ENCODE data around the gene SIX1. TPM values are rescaled to one million over a fixed set of nuclear protein-coding genes. Genes with fewer than 3 reads are reported as not detected.

SIX1 gene
- total RNA-seq, 2 donors from 2014 or later = 0.33 TPM; not detected in 1

DNA sequence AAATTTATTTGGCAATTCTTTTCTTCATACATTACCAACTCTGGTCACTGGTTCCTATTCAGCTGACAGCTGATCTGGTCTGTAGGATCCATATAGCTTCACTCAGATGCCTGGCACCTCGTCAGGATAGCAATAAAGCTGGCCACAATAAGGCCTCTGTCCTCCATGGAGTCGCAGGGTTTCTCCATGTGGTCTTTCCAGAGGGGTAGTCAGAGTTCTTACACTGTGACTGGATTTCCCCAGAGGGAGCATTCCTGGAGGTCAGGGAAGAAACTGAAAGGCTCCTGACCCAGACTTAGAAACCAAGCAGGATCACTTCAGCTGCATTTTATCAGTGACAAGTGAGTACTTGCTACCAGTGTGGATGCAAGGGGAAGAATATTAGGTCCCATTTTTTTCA is 34.9 kb upstream of the SIX1 start:
- Histone ChIP-seq H3K36me3 (replicated peaks in 1 of 2; ENCODE audit: insufficient read depth in 1 of 2, low read depth in 2 of 2) (no peaks in the 10 kb centered on the region), H3K27me3 (no peaks in the 10 kb centered on the region), H3K4me3 (no peak overlapping the region), H3K9me3 (no peaks in the 10 kb centered on the region), H3K4me1 (no peaks in the 10 kb centered on the region), H3K27ac (no peak overlapping the region)
- intact Hi-C loops (cut with DNase I) = no loop called here
- no peak for TF ChIP-seq POLR2A (IDR thresholded peaks at IDR 0.05)
- TF ChIP-seq CTCF (IDR thresholded peaks at IDR 0.05) = no peak
- ATAC-seq (no peak), DNase-seq (no peak)
- WGBS, 2 donors = 64 to 73% methylated on average over 2 of the region's 2 CpGs

DNA sequence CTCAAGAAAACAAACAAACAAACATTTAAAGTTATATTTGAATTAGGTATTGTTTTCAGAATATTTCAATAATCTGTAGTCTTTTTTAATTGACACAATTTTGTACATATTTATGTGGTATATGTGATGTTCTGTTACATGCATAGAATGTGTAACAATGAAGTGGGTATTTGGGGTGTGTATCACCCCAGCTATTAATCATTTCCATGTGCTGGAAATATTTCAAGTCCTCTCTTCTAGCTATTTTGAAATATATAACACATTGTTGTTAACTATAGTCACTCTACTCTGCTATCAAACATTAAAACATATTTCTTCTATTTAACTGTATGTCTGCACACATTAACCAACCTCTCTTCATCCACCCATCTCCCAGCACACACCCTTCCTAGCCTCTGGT is 32.0 kb upstream of the SIX1 start:
- H3K27me3 ChIP-seq = no peaks in the 10 kb centered on the region
- no peak overlapping the region for H3K4me3 ChIP-seq
- no peak for TF ChIP-seq CTCF (IDR thresholded peaks at IDR 0.05)
- no peak for TF ChIP-seq POLR2A (IDR thresholded peaks at IDR 0.05)
- intact Hi-C loops (cut with DNase I) = no loop called here
- H3K9me3 ChIP-seq = no peaks in the 10 kb centered on the region
- H3K4me1 ChIP-seq = no peaks in the 10 kb centered on the region
- no peak overlapping the region for H3K27ac ChIP-seq
- no peaks in the 10 kb centered on the region for H3K36me3 ChIP-seq (replicated peaks in 1 of 2; ENCODE audit: insufficient read depth in 1 of 2, low read depth in 2 of 2)
- DNase-seq (no peak), ATAC-seq (no peak)

DNA sequence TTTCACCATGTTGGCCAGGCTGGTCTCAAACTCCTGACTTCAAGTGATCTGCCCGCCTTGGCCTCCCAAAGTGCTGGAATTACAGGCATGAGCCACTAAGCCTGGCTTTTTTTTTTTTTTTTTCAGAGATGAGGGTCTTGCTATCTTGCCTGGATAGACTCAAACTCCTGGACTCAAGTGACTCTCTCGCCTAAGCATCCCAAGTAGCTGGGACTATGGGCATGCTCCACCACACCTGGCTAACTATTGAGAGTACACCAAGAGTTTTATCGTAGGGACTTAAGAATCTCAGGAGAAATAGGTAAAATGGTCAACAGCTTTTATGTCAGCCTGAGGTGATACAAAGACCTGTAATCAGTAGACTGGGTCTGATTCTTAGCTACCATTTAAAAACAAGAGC is 31.2 kb upstream of the SIX1 start:
- Histone ChIP-seq H3K9me3 (no peaks in the 10 kb centered on the region), H3K4me1 (no peaks in the 10 kb centered on the region), H3K36me3 (replicated peaks in 1 of 2; ENCODE audit: insufficient read depth in 1 of 2, low read depth in 2 of 2) (no peaks in the 10 kb centered on the region), H3K4me3 (no peak overlapping the region), H3K27ac (no peak overlapping the region), H3K27me3 (no peaks in the 10 kb centered on the region)
- 90 to 92% methylated on average over 3 of the region's 3 CpGs for WGBS, 2 donors
- intact Hi-C loops (cut with DNase I) = no loop called here
- ATAC-seq (no peak), DNase-seq (no peak)
- TF ChIP-seq POLR2A (IDR thresholded peaks at IDR 0.05) (no peak), CTCF (IDR thresholded peaks at IDR 0.05) (no peak)

DNA sequence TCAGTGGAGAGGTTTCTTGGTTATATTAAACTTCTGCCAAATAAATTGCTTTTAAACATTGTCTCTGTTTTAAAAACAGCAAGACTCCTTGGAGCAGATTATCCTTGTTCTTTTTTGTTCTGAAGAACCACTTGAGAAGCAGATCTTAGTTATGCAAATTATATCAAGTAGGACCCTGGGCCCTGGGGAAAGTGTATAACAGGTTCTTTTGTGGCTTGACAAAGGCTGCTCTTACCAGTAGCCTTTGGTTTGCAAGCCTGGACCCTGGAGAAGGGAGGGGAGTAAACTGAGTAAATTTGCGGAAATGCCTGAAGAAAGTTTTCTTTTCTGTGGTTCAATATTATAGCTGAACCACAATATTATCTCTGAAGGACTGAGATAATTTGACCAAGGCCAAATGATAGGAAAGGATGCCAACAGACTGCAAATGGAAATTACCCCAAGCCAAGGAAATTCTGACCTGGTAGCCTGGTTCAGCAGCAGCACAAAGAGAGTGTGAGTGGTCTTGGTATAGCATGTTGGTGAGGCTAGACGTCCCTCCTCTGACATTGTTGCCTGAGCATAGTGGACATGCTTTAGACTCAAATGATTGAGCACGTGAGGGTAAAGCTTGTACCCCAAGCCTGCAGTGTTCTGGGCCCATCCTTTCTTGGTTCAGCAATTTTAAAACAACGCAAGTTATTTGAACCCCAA is 30.4 kb upstream of the SIX1 start:
- WGBS, 2 donors = 60 to 64% methylated on average over 4 of the region's 4 CpGs
- TF ChIP-seq CTCF (IDR thresholded peaks at IDR 0.05) (no peak), POLR2A (IDR thresholded peaks at IDR 0.05) (no peak)
- no peaks in the 10 kb centered on the region for H3K27me3 ChIP-seq
- H3K9me3 ChIP-seq = no peaks in the 10 kb centered on the region
- H3K36me3 ChIP-seq (replicated peaks in 1 of 2; ENCODE audit: insufficient read depth in 1 of 2, low read depth in 2 of 2) = no peaks in the 10 kb centered on the region
- H3K27ac ChIP-seq = no peak overlapping the region
- H3K4me1 ChIP-seq = no peaks in the 10 kb centered on the region
- ATAC-seq (no peak), DNase-seq (no peak)
- no peak overlapping the region for H3K4me3 ChIP-seq
- intact Hi-C loops (cut with DNase I) = no loop called here

GRCh38 chr14:60677701-60678100 is 28.4 kb upstream of the SIX1 start:
- no peak overlapping the region for H3K27ac ChIP-seq
- DNase-seq (no peak), ATAC-seq (no peak)
- H3K4me3 ChIP-seq = no peak overlapping the region
- no peaks in the 10 kb centered on the region for H3K4me1 ChIP-seq
- TF ChIP-seq POLR2A (IDR thresholded peaks at IDR 0.05) = no peak
- TF ChIP-seq CTCF (IDR thresholded peaks at IDR 0.05) = no peak
- intact Hi-C loops (cut with DNase I) = no loop called here
- H3K9me3 ChIP-seq = no peaks in the 10 kb centered on the region
- no peaks in the 10 kb centered on the region for H3K27me3 ChIP-seq
- H3K36me3 ChIP-seq (replicated peaks in 1 of 2; ENCODE audit: insufficient read depth in 1 of 2, low read depth in 2 of 2) = no peaks in the 10 kb centered on the region
